Aorta (tissue), 5 donors: Measurements from ENCODE around the gene CLP1. TPM values are rescaled to one million over a fixed set of nuclear protein-coding genes. Genes with fewer than 3 reads are reported as not detected.
A peak's percentile ranks its signal among the peaks of the same experiment; 100 is the strongest.
"Not testable (repeated sequence)": the region's sequence is repeated elsewhere in the genome, so short reads cannot be mapped to it uniquely, and the experiment has no call there.

Experiments
- ATAC-seq: fragments of 200-7000 bp; cut with Tn5 transposase; one replicate; pipeline ENCODE4 v1.9.1; 2022; ENCODE audit warnings: moderate library complexity; ENCODE audit not compliant: low FRiP score
- DNase-seq, 2 donors: peaks; one replicate each; pipeline ENCODE4 v3.0.0-alpha.2; 2020
- H3K27ac ChIP-seq, 2 donors: one replicate each; pipeline ENCODE4 v1.5.1; 2013; ENCODE audit warnings: low read length in 2 of 2, mild to moderate bottlenecking in 2 of 2, moderate library complexity in 2 of 2, control low read depth in 1 of 2, inconsistent platforms in 1 of 2, low read depth in 1 of 2
- H3K27me3 ChIP-seq, 2 donors: one replicate each; pipeline ENCODE4 v1.6.1; 2013; ENCODE audit warnings: control low read depth in 1 of 2, low read length in 1 of 2, mild to moderate bottlenecking in 1 of 2, moderate library complexity in 1 of 2; ENCODE audit not compliant: insufficient read depth in 2 of 2, control insufficient read depth in 1 of 2
- H3K36me3 ChIP-seq, 2 donors: one replicate each; pipeline ENCODE4 v1.6.1; 2013; ENCODE audit warnings: control low read depth in 1 of 2, low read length in 1 of 2, mild to moderate bottlenecking in 1 of 2; ENCODE audit not compliant: insufficient read depth in 2 of 2, control insufficient read depth in 1 of 2
- H3K4me1 ChIP-seq, 2 donors: one replicate each; pipeline ENCODE4 v1.6.1; 2013; ENCODE audit warnings: low read length in 2 of 2, control low read depth in 1 of 2, mild to moderate bottlenecking in 1 of 2, moderate library complexity in 1 of 2; ENCODE audit not compliant: insufficient read depth in 2 of 2, control insufficient read depth in 1 of 2
- H3K4me3 ChIP-seq, 2 donors: one replicate each; pipeline ENCODE4 v1.5.1; 2013; ENCODE audit warnings: low read length in 2 of 2, control low read depth in 1 of 2, mild to moderate bottlenecking in 1 of 2
- H3K9me3 ChIP-seq: one replicate; pipeline ENCODE4 v1.6.1; 2013; ENCODE audit warnings: mild to moderate bottlenecking, low read length; ENCODE audit not compliant: control insufficient read depth
- WGBS, 2 donors: extraction: QIAGEN DNeasy Blood & Tissue Kit; methylation state at CpG; one replicate each; pipeline ENCODE4 v1.1.7; 2013; 5-methylcytosine and 5-hydroxymethylcytosine counted together
- intact Hi-C, 2 donors: fragments of 100-400 bp; cut with DNase I; formaldehyde crosslinking; loops; one replicate each; pipeline versions ENCODE4 v1.14.2 to v1.15.0; 2022
- polyA plus RNA-seq, 2 donors: library from polyadenylated mRNA; stranded (reverse); fragments of 200-250 nt; gene quantifications; one replicate each; pipeline ENCODE4 v1.2.3, GENCODE V29; 2013
- total RNA-seq, 2 donors: library from RNA; stranded (reverse); fragmentation: NEBNext Ultra II Directional; extraction: Animal tissue kit (Norgen Biotek cat#: 25700); gene quantifications; one replicate each; pipeline ENCODE4 v1.2.1, GENCODE V29; 2021
- donor health status: healthy with polysubstance abuse.
- donor health status: Bipolar disorder and iron deficiency.
- donor health status: DM: no; HTN: no; CAD: no.
- donor health status: DM: no; HTN: no; CAD: no.
- donor health status: DM: yes; HTN: yes; CAD: no.

CLP1 gene
- total and polyA plus RNA-seq, 4 donors: 6.7 to 10.8 (median 10.3) TPM

DNA sequence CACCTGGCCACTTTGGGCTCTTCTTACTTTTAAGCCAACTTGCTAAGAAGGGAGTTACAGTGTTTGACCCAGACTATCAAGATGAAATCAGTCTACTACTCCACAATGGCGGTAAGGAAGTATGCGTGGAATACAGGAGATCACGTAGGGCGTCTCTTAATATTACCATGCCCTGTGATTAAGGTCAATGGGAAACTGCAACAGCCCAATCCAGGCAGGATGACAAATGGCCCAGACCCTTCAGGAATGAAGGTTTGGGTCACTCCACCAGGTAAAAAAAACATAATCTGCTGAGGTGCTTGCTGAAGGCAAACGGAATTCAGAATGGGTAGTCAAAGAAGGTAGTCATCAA is 6.8 kb upstream of the CLP1 start:
- Histone ChIP-seq H3K27ac (no peak overlapping the region), H3K4me1 (no peaks in the 10 kb centered on the region), H3K36me3 (no peaks in the 10 kb centered on the region), H3K4me3 (no peak overlapping the region), H3K27me3 (no peaks in the 10 kb centered on the region), H3K9me3 (no peaks in the 10 kb centered on the region)
- DNase-seq (no peak), ATAC-seq (no peak)
- 51 to 53% methylated on average over 5 of the region's 5 CpGs for WGBS, 2 donors
- intact Hi-C loops: loop anchor here in 1 of 2 donors (10.0 kb wide), 1 partner anchor 326 kb away; the partner anchor contains the start of gene TNKS1BP1

DNA sequence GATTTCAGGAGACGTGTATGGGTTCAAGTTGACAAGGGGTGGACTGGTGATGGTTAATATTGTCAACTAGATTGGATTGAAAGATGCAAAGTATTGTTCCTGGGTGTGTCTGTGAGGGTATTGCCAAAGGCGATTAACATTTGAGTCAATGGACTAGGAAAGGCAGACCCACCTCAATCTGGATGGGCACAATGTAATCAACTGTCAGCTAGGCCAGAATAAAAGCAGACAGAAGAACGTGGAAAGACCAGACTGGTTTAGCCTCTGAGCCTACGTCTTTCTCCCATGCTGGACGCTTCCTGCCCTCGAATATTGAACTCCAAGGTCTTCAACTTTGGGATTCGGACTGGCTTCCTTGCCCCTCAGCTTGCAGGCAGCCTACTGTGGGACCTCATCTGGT is 6.2 kb upstream of the CLP1 start:
- Histone ChIP-seq H3K4me3 (no peak overlapping the region), H3K36me3 (no peaks in the 10 kb centered on the region), H3K27ac (no peak overlapping the region), H3K9me3 (no peaks in the 10 kb centered on the region), H3K4me1 (no peaks in the 10 kb centered on the region), H3K27me3 (no peaks in the 10 kb centered on the region)
- WGBS, 2 donors: 79 to 84% methylated on average over 7 of the region's 7 CpGs
- ATAC-seq (no peak), DNase-seq (no peak)
- intact Hi-C loops: loop anchor here in 1 of 2 donors (10.0 kb wide), 1 partner anchor 327 kb away; the partner anchor contains the start of gene TNKS1BP1

GRCh38 chr11:57652230-57652629 is 5.3 kb upstream of the CLP1 start:
- 82 to 84% methylated on average over 14 of the region's 14 CpGs for WGBS, 2 donors
- not testable (repeated sequence) for H3K27ac ChIP-seq, ATAC-seq, H3K36me3 ChIP-seq, DNase-seq, H3K4me3 ChIP-seq, H3K9me3 ChIP-seq, H3K4me1 ChIP-seq, H3K27me3 ChIP-seq
- intact Hi-C loops: loop anchor here in 1 of 2 donors (10.0 kb wide), 1 partner anchor 327 kb away; the partner anchor contains the start of gene TNKS1BP1

GRCh38 chr11:57652662-57653061 is 4.9 kb upstream of the CLP1 start:
- H3K4me3 ChIP-seq: no peak overlapping the region
- H3K27me3 ChIP-seq: no peaks in the 10 kb centered on the region
- no peaks in the 10 kb centered on the region for H3K9me3 ChIP-seq
- no peak for ATAC-seq
- H3K36me3 ChIP-seq: no peaks in the 10 kb centered on the region
- no peaks in the 10 kb centered on the region for H3K4me1 ChIP-seq
- WGBS, 2 donors: 51 to 68% methylated on average over 3 of the region's 3 CpGs
- no peak overlapping the region for H3K27ac ChIP-seq
- DNase-seq: no peak
- intact Hi-C loops: loop anchor here in 1 of 2 donors (10.0 kb wide), 1 partner anchor 328 kb away; the partner anchor contains the start of gene TNKS1BP1

DNA sequence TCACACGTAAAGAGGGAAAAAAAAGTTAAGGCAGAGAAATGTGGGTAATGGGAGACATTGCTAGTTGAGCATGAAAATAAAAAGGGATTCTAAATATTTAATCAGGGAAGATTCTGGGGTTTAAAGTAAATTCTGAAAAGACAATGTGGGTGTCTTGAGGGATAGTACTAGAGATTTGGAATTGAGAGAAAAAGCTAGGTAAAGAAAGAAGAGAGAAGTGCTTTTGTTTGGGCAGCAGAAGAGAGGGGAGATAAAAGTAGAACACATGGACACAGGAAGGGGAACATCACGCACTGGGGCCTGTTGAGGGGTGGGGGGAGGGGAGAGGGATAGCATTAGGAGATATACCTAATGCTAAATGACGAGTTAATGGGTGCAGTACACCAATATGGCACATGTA is 4.4 kb upstream of the CLP1 start:
- WGBS, 2 donors: 8 to 19% methylated on average over 3 of the region's 3 CpGs
- Histone ChIP-seq H3K9me3 (no peaks in the 10 kb centered on the region), H3K4me1 (no peaks in the 10 kb centered on the region), H3K36me3 (no peaks in the 10 kb centered on the region), H3K27ac (no peak overlapping the region), H3K4me3 (no peak overlapping the region), H3K27me3 (no peaks in the 10 kb centered on the region)
- DNase-seq: no peak
- intact Hi-C loops: loop anchor here in 1 of 2 donors (10.0 kb wide), 1 partner anchor 328 kb away; the partner anchor contains the start of gene TNKS1BP1
- no peak for ATAC-seq

GRCh38 chr11:57656885-57657193 is 723 bp upstream of the CLP1 start:
- DNase-seq (no peak), ATAC-seq (no peak)
- no peaks in the 10 kb centered on the region for H3K27me3 ChIP-seq
- intact Hi-C loops: loop anchor here in 1 of 2 donors (2.0 to 10.0 kb wide), 2 partner anchors 126 to 332 kb away; partner anchors contain the start of genes TIMM10 and TNKS1BP1
- H3K36me3 ChIP-seq: peaks cover 0 to 4% of the 10 kb centered on the region in 2 donors
- H3K9me3 ChIP-seq: no peaks in the 10 kb centered on the region
- H3K4me3 ChIP-seq: peak overlapping the region; percentile 23 to 44
- H3K27ac ChIP-seq: no peak overlapping the region
- 17 to 19% methylated on average over 5 of the region's 5 CpGs for WGBS, 2 donors
- H3K4me1 ChIP-seq: no peaks in the 10 kb centered on the region

GRCh38 chr11:57658023-57658361 is 430 bp downstream of the CLP1 start:
- Histone ChIP-seq H3K4me1 (no peaks in the 10 kb centered on the region), H3K4me3 (peak overlapping the region; percentile 46 to 76), H3K36me3 (peaks cover 0 to 4% of the 10 kb centered on the region in 2 donors), H3K27me3 (no peaks in the 10 kb centered on the region), H3K27ac (no peak overlapping the region), H3K9me3 (no peaks in the 10 kb centered on the region)
- intact Hi-C loops: loop anchor here in 1 of 2 donors (10.0 kb wide), 1 partner anchor 333 kb away; the partner anchor contains the start of gene TNKS1BP1
- DNase-seq: no peak
- WGBS, 2 donors: 0 to 1% methylated on average over 8 of the region's 8 CpGs
- no peak for ATAC-seq

DNA sequence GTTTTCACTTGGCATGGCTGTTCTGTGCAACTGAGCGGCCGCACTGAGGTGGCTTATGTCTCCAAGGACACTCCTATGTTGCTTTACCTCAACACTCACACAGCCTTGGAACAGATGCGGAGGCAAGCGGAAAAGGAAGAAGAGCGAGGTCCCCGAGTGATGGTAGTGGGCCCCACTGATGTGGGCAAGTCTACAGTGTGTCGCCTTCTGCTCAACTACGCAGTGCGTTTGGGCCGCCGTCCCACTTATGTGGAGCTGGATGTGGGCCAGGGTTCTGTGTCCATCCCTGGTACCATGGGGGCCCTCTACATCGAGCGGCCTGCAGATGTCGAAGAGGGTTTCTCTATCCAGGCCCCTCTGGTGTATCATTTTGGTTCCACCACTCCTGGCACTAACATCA is 2.1 kb downstream of the CLP1 start:
- Histone ChIP-seq H3K27me3 (no peaks in the 10 kb centered on the region), H3K4me1 (no peaks in the 10 kb centered on the region), H3K4me3 (no peak overlapping the region), H3K27ac (no peak overlapping the region), H3K36me3 (peaks cover 0 to 4% of the 10 kb centered on the region in 2 donors), H3K9me3 (no peaks in the 10 kb centered on the region)
- ATAC-seq (no peak), DNase-seq (no peak)
- WGBS, 2 donors: 93 to 96% methylated on average over 14 of the region's 14 CpGs
- intact Hi-C loops: loop anchor here (10.0 kb wide), 2 partner anchors 335 to 915 kb away; partner anchors contain the start of genes TNKS1BP1 (in 2 of the 2), LPXN (in 1 of the 2) and ZFP91 (in 1 of the 2)

DNA sequence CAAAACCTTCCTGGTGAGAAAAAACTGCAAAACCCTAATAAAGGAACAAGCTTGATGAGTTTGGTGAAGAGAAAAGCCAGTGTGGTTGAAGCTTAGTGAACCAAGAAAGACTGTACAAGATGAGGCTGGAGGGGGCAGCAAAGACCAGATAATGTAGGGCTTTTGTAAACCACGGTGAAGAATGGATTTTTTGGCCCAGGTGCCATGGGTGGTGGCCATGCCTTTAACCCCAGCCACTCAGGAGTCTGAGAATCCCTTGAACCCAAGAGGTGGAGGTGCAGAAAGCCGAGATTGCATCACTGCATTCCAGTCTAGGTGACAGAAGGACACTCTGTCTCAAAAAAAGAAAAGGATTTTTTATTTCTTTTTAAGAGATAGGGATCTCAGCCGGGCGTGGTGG is 5.3 kb downstream of the CLP1 start:
- intact Hi-C loops: loop anchor here (10.0 kb wide), 2 partner anchors 338 to 912 kb away; partner anchors contain the start of genes LPXN (in 1 of the 2), TNKS1BP1 (in 1 of the 2) and ZFP91 (in 1 of the 2)
- no peak overlapping the region for H3K27ac ChIP-seq
- no peaks in the 10 kb centered on the region for H3K9me3 ChIP-seq
- WGBS, 2 donors: 67 to 72% methylated on average over 4 of the region's 4 CpGs
- H3K4me1 ChIP-seq: no peaks in the 10 kb centered on the region
- DNase-seq (no peak), ATAC-seq (no peak)
- H3K4me3 ChIP-seq: no peak overlapping the region
- peaks cover 0 to 4% of the 10 kb centered on the region in 2 donors for H3K36me3 ChIP-seq
- no peaks in the 10 kb centered on the region for H3K27me3 ChIP-seq
